BE2C (cell line): ENCODE measurements around the gene SORCS1.

Experiments used
- DNase-seq: peaks from one replicate; pipeline ENCODE4 v3.0.0-alpha.2; 2020
- H3K27me3 ChIP-seq: fragments of 250-450 bp; sonication (Bioruptor Pico); 2 replicates; pipeline ENCODE4 v1.5.1; 2020; ENCODE audit warnings: mild to moderate bottlenecking
- H3K36me3 ChIP-seq: fragments of 250-450 bp; sonication (Bioruptor Pico); 2 replicates; pipeline ENCODE4 v1.5.1; 2020; ENCODE audit warnings: mild to moderate bottlenecking
- H3K4me1 ChIP-seq: fragments of 250-450 bp; sonication (Bioruptor Pico); 2 replicates; pipeline ENCODE4 v1.5.1; 2020
- H3K4me3 ChIP-seq: 2 replicates; pipeline ENCODE4 v1.5.1; 2011; ENCODE audit warnings: low read depth, low read length
- H3K9me3 ChIP-seq: fragments of 250-450 bp; sonication (Bioruptor Pico); 2 replicates; pipeline ENCODE4 v1.5.1; 2020
- TF ChIP-seq, protein P1 (sequence below): IDR thresholded peaks from 2 replicates; pipeline ENCODE4 v1.5.1; 2012; ENCODE audit warnings: mild to moderate bottlenecking, low read depth, low read length

SORCS1 gene

DNA sequence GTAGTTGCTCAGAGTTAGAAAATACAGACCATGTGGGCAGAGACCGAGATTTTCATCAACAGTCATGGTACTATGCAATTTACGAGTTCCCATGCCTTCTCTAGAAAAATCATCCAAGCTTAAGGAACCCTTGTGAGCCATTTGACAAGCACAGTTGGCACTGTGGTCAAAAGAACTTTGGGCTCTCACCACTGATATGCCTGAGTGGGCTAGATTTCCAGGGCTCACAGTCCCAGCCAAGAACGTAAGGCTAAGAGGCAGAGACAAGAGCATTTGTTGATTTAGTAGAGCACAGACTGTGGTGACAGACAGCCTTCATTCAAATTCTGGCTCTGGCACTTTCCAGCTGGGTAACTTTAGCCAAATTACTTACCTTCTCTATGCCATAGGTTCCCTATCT lies 407.0 kb downstream of the SORCS1 start:
- H3K36me3 ChIP-seq, result no peaks in the 10 kb centered on the region
- H3K4me3 ChIP-seq, result no peak overlapping the region
- no peaks in the 10 kb centered on the region for H3K9me3 ChIP-seq
- TF ChIP-seq, protein P1, sequence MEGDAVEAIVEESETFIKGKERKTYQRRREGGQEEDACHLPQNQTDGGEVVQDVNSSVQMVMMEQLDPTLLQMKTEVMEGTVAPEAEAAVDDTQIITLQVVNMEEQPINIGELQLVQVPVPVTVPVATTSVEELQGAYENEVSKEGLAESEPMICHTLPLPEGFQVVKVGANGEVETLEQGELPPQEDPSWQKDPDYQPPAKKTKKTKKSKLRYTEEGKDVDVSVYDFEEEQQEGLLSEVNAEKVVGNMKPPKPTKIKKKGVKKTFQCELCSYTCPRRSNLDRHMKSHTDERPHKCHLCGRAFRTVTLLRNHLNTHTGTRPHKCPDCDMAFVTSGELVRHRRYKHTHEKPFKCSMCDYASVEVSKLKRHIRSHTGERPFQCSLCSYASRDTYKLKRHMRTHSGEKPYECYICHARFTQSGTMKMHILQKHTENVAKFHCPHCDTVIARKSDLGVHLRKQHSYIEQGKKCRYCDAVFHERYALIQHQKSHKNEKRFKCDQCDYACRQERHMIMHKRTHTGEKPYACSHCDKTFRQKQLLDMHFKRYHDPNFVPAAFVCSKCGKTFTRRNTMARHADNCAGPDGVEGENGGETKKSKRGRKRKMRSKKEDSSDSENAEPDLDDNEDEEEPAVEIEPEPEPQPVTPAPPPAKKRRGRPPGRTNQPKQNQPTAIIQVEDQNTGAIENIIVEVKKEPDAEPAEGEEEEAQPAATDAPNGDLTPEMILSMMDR, result no peak
- DNase-seq, result no peak
- H3K27me3 ChIP-seq, result no peaks in the 10 kb centered on the region
- no peaks in the 10 kb centered on the region for H3K4me1 ChIP-seq

DNA sequence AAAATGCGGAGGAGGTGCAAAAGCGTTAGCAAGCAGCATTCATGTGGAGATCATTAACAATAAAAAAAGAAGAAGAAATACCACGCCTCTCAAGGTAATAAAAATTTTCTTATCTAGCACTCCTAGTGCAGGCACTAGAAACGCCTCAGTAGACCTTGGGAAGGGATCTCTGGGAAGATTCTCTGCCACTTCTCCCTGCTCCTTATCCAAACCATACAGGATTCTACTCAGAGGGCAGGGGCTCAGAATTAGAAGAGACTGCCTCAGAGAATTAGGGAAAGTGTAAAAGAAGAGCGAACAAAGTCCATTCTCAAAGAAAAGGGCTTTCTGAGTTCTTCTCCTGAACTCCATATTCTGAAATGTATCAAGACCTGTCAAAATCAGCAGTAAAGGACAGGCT lies 413.4 kb downstream of the SORCS1 start:
- no peak overlapping the region for H3K4me3 ChIP-seq
- no peaks in the 10 kb centered on the region for H3K27me3 ChIP-seq
- no peaks in the 10 kb centered on the region for H3K4me1 ChIP-seq
- TF ChIP-seq, protein P1, result no peak
- DNase-seq, result no peak
- H3K36me3 ChIP-seq, result no peaks in the 10 kb centered on the region
- no peaks in the 10 kb centered on the region for H3K9me3 ChIP-seq

DNA sequence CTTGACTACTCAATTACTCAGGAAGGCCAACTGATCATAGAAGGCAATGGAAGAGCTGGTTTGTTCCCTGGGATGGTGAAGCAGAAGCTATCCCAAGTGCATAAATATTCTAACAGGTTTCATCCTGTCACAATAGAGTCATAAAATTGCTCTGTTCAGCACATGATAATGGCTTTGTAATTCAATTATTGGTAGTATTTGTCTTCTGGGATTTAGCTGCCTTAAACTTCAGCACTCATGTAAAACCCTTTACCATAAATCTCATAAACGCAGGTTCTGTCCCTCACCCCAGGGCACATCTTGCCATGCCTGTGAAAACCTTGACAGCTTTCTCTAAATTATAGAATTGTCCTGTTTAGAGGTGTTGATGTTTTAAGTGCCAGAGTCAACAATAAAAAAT lies 417.6 kb downstream of the SORCS1 start:
- TF ChIP-seq, protein P1, result no peak
- Histone ChIP-seq H3K4me3 (no peak overlapping the region), H3K27me3 (no peaks in the 10 kb centered on the region), H3K9me3 (no peaks in the 10 kb centered on the region), H3K4me1 (no peaks in the 10 kb centered on the region), H3K36me3 (no peaks in the 10 kb centered on the region)
- peak; percentile 50 for DNase-seq

DNA sequence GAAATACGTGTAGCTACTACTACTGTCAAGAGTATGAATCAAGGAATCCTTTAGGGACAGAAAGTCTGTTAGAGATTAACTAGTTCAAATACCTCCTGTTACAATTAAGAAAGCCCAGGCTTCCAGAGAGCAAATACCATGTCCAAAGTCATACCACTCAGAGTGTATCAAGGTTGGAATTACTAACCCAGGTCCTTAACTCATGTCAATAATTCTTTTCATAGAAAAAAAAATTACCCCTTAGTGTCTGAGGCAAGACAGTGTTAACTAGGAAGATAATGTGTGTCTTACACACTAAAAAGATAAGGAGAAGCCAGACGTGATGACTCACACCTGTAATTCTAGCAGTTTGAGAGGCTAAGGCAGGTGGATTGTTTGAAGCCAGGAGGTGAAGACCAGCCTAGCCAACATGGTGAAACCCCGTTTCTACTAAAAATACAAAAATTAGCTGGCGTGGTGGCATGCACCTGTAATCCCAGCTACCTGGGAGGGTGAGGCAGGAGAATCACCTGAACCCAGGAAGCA lies 423.4 kb downstream of the SORCS1 start:
- DNase-seq, result no peak
- TF ChIP-seq, protein P1, result no peak
- Histone ChIP-seq H3K36me3 (no peaks in the 10 kb centered on the region), H3K4me1 (no peaks in the 10 kb centered on the region), H3K9me3 (no peaks in the 10 kb centered on the region), H3K27me3 (no peaks in the 10 kb centered on the region), H3K4me3 (no peak overlapping the region)

DNA sequence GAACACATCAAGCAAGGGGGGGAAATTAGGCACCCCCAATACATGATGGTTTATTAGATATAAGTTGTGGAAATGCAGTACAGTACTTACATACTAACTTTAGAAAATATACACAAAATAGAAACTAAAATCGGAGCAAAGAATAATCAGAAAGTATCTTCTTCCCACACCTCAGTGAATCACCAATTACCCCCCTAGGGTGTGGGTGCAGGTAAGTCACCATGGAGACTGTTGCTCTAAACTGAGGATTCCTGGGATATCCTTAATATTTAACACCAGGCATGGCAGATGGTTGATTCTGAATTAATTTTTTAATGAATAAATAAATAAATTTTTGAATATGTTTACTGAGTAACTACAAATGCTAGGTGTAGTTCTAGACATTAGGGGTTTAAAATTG lies 424.4 kb downstream of the SORCS1 start:
- H3K27me3 ChIP-seq, result no peaks in the 10 kb centered on the region
- no peak overlapping the region for H3K4me3 ChIP-seq
- TF ChIP-seq, protein P1, result no peak
- DNase-seq, result no peak
- H3K36me3 ChIP-seq, result no peaks in the 10 kb centered on the region
- H3K9me3 ChIP-seq, result no peaks in the 10 kb centered on the region
- H3K4me1 ChIP-seq, result no peaks in the 10 kb centered on the region

DNA sequence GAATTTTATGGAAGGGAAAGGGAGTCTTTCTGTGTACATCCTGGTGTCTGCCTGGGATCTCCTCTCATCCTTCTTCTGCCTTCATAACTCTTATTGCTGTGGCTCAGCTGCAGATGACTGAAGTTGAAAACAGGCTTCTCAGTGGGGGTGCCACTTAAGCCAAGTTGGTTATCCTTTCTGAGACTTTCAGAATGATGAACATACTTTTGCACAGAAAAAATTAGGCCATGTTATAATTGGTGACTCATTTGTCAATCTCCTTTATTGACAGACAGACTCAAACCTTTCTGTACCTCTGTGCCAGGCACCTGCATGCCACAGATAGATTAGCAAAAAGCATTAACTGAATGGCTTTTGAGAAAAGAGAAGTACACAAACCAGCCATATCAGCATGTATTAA lies 430.3 kb downstream of the SORCS1 start:
- Histone ChIP-seq H3K9me3 (no peaks in the 10 kb centered on the region), H3K4me1 (0 out of 2 replicates have a peak, but pooled peaks cover 4% of the 10 kb centered on the region), H3K4me3 (no peak overlapping the region), H3K27me3 (no peaks in the 10 kb centered on the region), H3K36me3 (no peaks in the 10 kb centered on the region)
- no peak for DNase-seq
- TF ChIP-seq, protein P1, result no peak
